GM12878 (cell line): ENCODE measurements around the gene CLSTN2.

Source experiments
- CBX5 ChIP-seq: sonication (generic); IDR thresholded peaks from 2 replicates; pipeline ENCODE4 v1.6.1; 2016; ENCODE audit warnings: low read depth, moderate library complexity, mild to moderate bottlenecking, inconsistent platforms
- ETV6 ChIP-seq, 2 experiments: fragments of 450-650 bp in 1 of 2; IDR thresholded peaks in 1 of 2; conservative IDR thresholded peaks in 1 of 2; 2 replicates each; pipeline ENCODE4 v1.6.1; 2014; ENCODE audit warnings: antibody characterized with exemption in 1 of 2, borderline replicate concordance in 1 of 2, low read depth in 1 of 2, mild to moderate bottlenecking in 1 of 2, moderate library complexity in 1 of 2
- MTA3 ChIP-seq: IDR thresholded peaks from 2 replicates; pipeline ENCODE4 v1.6.1; 2012; ENCODE audit warnings: low read length, inconsistent platforms, borderline replicate concordance
- MXI1 ChIP-seq: fragments of 150-350 bp; IDR thresholded peaks from 2 replicates; pipeline ENCODE4 v1.6.1; 2011; ENCODE audit warnings: low read depth, mild to moderate bottlenecking, inconsistent platforms, low read length, improper control_type of control experiment
- NRF1 ChIP-seq: conservative IDR thresholded peaks from 2 replicates; pipeline ENCODE4 v1.6.1; 2011; ENCODE audit warnings: mild to moderate bottlenecking, low read depth, low read length, improper control_type of control experiment
- POLR2A ChIP-seq: IDR thresholded peaks from 2 replicates; pipeline ENCODE4 v1.6.1; 2011; ENCODE audit warnings: low read depth, mild to moderate bottlenecking, low read length
- POLR2AphosphoS5 ChIP-seq: IDR thresholded peaks from 2 replicates; pipeline ENCODE4 v1.6.1; 2011; ENCODE audit warnings: mild to moderate bottlenecking, low read length, inconsistent platforms
- SMC3 ChIP-seq: IDR thresholded peaks from 2 replicates; pipeline ENCODE4 v1.6.1; 2011; ENCODE audit warnings: low read length, improper control_type of control experiment, borderline replicate concordance
- SUPT20H ChIP-seq: IDR thresholded peaks from 2 replicates; pipeline ENCODE4 v1.6.1; 2011; ENCODE audit warnings: low read depth, mild to moderate bottlenecking, low read length, moderate library complexity, borderline replicate concordance; ENCODE audit not compliant: control insufficient read depth
- TAF1 ChIP-seq: IDR thresholded peaks from 2 replicates; pipeline ENCODE4 v1.6.1; 2011; ENCODE audit warnings: mild to moderate bottlenecking, low read depth, low read length, borderline replicate concordance
- ZNF24 ChIP-seq: fragments of 450-650 bp; IDR thresholded peaks from 2 replicates; pipeline ENCODE4 v1.6.1; 2017; ENCODE audit warnings: antibody characterized with exemption, mild to moderate bottlenecking
- ZSCAN29 ChIP-seq: fragments of 450-650 bp; IDR thresholded peaks from 2 replicates; pipeline ENCODE4 v1.6.1; 2017; ENCODE audit warnings: mild to moderate bottlenecking, moderate library complexity
- TF ChIP-seq, protein P1 (sequence below), 3 experiments: IDR thresholded peaks in 2 of 3; conservative IDR thresholded peaks in 1 of 3; 2 replicates each; pipeline ENCODE4 v1.5.1; 2011; ENCODE audit warnings: low read depth in 3 of 3, low read length in 3 of 3, mild to moderate bottlenecking in 3 of 3, control low read depth in 2 of 3, moderate library complexity in 2 of 3, inconsistent platforms in 1 of 3, mixed read lengths in 1 of 3; ENCODE audit not compliant: control insufficient read depth in 2 of 3, insufficient read depth in 1 of 3; ENCODE audit errors: extremely low read depth in 1 of 3
- TF ChIP-seq, protein P2 (sequence below): fragments of 450-650 bp; conservative IDR thresholded peaks from 2 replicates; pipeline ENCODE4 v1.6.1; 2017; ENCODE audit warnings: mild to moderate bottlenecking, moderate library complexity

DNA sequence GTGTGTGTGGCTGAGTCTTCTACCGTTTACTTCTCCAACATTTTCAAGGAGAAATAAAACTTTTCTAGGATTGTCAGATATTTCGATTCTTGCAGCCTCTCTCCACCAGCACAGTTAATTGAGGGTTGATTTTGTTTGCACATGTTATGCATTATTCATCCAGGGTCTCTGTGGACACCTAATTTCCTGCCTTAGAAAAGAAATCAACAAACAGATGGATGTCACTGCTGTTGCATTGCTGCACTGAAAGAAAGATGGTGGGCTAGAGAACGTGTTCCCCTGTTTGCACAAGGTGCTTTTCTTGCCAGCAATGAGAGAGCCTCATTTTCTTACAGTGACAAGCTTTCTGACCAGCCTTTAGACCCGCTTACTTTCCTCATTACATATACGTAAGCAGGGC, 150.0 kb downstream of the CLSTN2 start:
- no peak for TF ChIP-seq SMC3
- TF ChIP-seq ZSCAN29 = no peak
- no peak for TF ChIP-seq ETV6 (conservative IDR thresholded peaks at IDR 0.05 in 1 of 2, IDR thresholded peaks at IDR 0.05 in 1 of 2; ENCODE audit: borderline replicate concordance in 1 of 2, low read depth in 1 of 2)
- no peak for TF ChIP-seq TAF1
- no peak for TF ChIP-seq POLR2A
- TF ChIP-seq, protein P1, sequence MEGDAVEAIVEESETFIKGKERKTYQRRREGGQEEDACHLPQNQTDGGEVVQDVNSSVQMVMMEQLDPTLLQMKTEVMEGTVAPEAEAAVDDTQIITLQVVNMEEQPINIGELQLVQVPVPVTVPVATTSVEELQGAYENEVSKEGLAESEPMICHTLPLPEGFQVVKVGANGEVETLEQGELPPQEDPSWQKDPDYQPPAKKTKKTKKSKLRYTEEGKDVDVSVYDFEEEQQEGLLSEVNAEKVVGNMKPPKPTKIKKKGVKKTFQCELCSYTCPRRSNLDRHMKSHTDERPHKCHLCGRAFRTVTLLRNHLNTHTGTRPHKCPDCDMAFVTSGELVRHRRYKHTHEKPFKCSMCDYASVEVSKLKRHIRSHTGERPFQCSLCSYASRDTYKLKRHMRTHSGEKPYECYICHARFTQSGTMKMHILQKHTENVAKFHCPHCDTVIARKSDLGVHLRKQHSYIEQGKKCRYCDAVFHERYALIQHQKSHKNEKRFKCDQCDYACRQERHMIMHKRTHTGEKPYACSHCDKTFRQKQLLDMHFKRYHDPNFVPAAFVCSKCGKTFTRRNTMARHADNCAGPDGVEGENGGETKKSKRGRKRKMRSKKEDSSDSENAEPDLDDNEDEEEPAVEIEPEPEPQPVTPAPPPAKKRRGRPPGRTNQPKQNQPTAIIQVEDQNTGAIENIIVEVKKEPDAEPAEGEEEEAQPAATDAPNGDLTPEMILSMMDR (IDR thresholded peaks at IDR 0.05 in 2 of 3, conservative IDR thresholded peaks at IDR 0.05 in 1 of 3; ENCODE audit: control insufficient read depth in 2 of 3, extremely low read depth in 1 of 3, insufficient read depth in 1 of 3, low read depth in 3 of 3, low read length in 3 of 3) = no peak
- no peak for TF ChIP-seq MXI1
- no peak for TF ChIP-seq NRF1
- TF ChIP-seq SUPT20H = no peak
- no peak for TF ChIP-seq POLR2AphosphoS5
- TF ChIP-seq, protein P2, sequence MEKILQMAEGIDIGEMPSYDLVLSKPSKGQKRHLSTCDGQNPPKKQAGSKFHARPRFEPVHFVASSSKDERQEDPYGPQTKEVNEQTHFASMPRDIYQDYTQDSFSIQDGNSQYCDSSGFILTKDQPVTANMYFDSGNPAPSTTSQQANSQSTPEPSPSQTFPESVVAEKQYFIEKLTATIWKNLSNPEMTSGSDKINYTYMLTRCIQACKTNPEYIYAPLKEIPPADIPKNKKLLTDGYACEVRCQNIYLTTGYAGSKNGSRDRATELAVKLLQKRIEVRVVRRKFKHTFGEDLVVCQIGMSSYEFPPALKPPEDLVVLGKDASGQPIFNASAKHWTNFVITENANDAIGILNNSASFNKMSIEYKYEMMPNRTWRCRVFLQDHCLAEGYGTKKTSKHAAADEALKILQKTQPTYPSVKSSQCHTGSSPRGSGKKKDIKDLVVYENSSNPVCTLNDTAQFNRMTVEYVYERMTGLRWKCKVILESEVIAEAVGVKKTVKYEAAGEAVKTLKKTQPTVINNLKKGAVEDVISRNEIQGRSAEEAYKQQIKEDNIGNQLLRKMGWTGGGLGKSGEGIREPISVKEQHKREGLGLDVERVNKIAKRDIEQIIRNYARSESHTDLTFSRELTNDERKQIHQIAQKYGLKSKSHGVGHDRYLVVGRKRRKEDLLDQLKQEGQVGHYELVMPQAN = no peak
- TF ChIP-seq ZNF24 = no peak
- no peak for TF ChIP-seq MTA3
- TF ChIP-seq CBX5 = no peak
